ENCODE measurements around the gene RCAN2.
"Not testable (repeated sequence)": the region's sequence is repeated elsewhere in the genome, so short reads cannot be mapped to it uniquely, and the experiment has no call there.

RCAN2 gene

GRCh38 chr6:46393940-46394337 is 97.3 kb downstream of the RCAN2 start:
- no peaks in the 10 kb centered on the region for H3K9me3 Mint-ChIP-seq (ENCODE audit: low read depth)
- no peaks in the 10 kb centered on the region for H3K36me3 Mint-ChIP-seq
- H3K4me3 Mint-ChIP-seq = no peak overlapping the region
- H3K27ac Mint-ChIP-seq = no peak overlapping the region
- peaks cover 4% of the 10 kb centered on the region for H3K27me3 Mint-ChIP-seq
- H3K4me1 Mint-ChIP-seq (ENCODE audit: low read depth) = no peaks in the 10 kb centered on the region

DNA sequence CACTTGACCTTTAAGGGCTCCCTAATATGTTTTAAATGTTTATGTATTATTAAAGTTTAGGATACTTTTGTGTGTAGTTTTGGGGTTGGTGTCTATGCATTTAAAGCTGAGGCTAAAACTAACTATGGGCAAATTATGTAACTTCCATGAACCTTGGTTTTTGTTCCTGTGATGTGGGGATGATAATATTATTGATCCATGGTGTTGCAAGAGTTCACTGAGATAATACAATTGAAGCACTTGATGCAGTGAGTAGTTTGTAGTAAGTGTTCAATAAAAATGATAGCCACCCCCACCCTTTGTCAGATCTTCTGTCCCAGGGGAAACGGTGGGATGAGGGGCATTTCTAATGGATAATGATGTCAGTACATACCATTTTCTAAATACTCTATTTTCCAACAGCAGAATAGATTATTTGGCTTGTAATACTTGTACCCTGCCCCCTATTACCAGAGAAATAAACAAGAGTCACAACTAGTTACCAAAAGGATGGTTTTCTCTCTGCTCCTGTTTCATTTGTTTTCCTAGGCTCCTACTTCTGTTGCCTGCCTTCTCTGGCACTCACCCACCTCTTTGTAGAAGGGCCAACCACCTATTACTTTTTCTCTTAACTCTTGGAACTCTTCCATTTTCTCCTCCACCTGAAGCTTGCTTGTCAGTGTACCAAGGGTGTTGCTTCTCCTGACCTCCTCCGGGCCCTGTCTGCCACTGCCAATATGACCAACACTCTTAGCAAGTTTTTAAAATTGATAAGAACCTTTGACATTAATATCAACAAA is 97.9 kb downstream of the RCAN2 start:
- Mint-ChIP-seq H3K4me3 (no peak overlapping the region), H3K27ac (no peak overlapping the region), H3K9me3 (ENCODE audit: low read depth) (no peaks in the 10 kb centered on the region), H3K36me3 (no peaks in the 10 kb centered on the region), H3K4me1 (ENCODE audit: low read depth) (no peaks in the 10 kb centered on the region), H3K27me3 (peaks cover 4% of the 10 kb centered on the region)

- H3K9me3 Mint-ChIP-seq (ENCODE audit: low read depth) = no peaks in the 10 kb centered on the region
- no peaks in the 10 kb centered on the region for H3K36me3 Mint-ChIP-seq
- H3K27me3 Mint-ChIP-seq = peaks cover 4% of the 10 kb centered on the region
- no peaks in the 10 kb centered on the region for H3K4me1 Mint-ChIP-seq (ENCODE audit: low read depth)
- H3K4me3 Mint-ChIP-seq = no peak overlapping the region
- H3K27ac Mint-ChIP-seq = no peak overlapping the region
These were observed 99.0 kb downstream of the RCAN2 start for GRCh38 chr6:46392294-46392693.

- H3K9me3 Mint-ChIP-seq (ENCODE audit: low read depth) = no peaks in the 10 kb centered on the region
- H3K36me3 Mint-ChIP-seq = no peaks in the 10 kb centered on the region
- no peak overlapping the region for H3K4me3 Mint-ChIP-seq
- H3K27me3 Mint-ChIP-seq = peaks cover 4% of the 10 kb centered on the region
- no peak overlapping the region for H3K27ac Mint-ChIP-seq
- no peaks in the 10 kb centered on the region for H3K4me1 Mint-ChIP-seq (ENCODE audit: low read depth)
These were observed 100.9 kb downstream of the RCAN2 start for GRCh38 chr6:46390153-46390876.

DNA sequence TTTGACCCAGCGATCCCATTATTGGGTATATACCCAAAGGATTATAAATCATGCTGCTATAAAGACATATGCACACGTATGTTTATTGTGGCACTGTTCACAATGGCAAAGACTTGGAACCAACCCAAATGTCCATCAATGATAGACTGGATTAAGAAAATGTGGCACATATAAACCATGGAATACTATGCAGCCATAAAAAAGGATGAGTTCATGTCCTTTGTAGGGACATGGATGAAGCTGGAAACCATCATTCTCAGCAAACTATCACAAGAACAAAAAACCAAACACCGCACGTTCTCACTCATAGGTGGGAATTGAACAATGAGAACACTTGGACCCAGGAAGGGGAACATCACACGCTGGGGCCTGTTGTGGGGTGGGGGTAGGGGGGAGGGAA is 103.5 kb downstream of the RCAN2 start:
- H3K4me3 Mint-ChIP-seq; H3K4me1 Mint-ChIP-seq (ENCODE audit: low read depth); H3K27ac Mint-ChIP-seq; H3K36me3 Mint-ChIP-seq; H3K9me3 Mint-ChIP-seq (ENCODE audit: low read depth): not testable (repeated sequence)
- H3K27me3 Mint-ChIP-seq = peaks cover 18% of the 10 kb centered on the region

- Mint-ChIP-seq H3K36me3 (no peaks in the 10 kb centered on the region), H3K27me3 (peaks cover 20% of the 10 kb centered on the region), H3K9me3 (ENCODE audit: low read depth) (no peaks in the 10 kb centered on the region), H3K4me3 (no peak overlapping the region), H3K4me1 (ENCODE audit: low read depth) (no peaks in the 10 kb centered on the region), H3K27ac (no peak overlapping the region)
These were observed 109.7 kb downstream of the RCAN2 start for GRCh38 chr6:46381579-46381978.

GRCh38 chr6:46381057-46381456 is 110.2 kb downstream of the RCAN2 start:
- Mint-ChIP-seq H3K27me3 (peaks cover 20% of the 10 kb centered on the region), H3K9me3 (ENCODE audit: low read depth) (no peaks in the 10 kb centered on the region), H3K36me3 (no peaks in the 10 kb centered on the region), H3K27ac (no peak overlapping the region), H3K4me3 (no peak overlapping the region), H3K4me1 (ENCODE audit: low read depth) (no peaks in the 10 kb centered on the region)

- H3K9me3 Mint-ChIP-seq (ENCODE audit: low read depth) = no peaks in the 10 kb centered on the region
- no peak overlapping the region for H3K4me3 Mint-ChIP-seq
- H3K36me3 Mint-ChIP-seq = no peaks in the 10 kb centered on the region
- no peak overlapping the region for H3K27ac Mint-ChIP-seq
- H3K4me1 Mint-ChIP-seq (ENCODE audit: low read depth) = no peaks in the 10 kb centered on the region
- peaks cover 20% of the 10 kb centered on the region for H3K27me3 Mint-ChIP-seq
These were observed 111.0 kb downstream of the RCAN2 start for GRCh38 chr6:46380152-46380807.

DNA sequence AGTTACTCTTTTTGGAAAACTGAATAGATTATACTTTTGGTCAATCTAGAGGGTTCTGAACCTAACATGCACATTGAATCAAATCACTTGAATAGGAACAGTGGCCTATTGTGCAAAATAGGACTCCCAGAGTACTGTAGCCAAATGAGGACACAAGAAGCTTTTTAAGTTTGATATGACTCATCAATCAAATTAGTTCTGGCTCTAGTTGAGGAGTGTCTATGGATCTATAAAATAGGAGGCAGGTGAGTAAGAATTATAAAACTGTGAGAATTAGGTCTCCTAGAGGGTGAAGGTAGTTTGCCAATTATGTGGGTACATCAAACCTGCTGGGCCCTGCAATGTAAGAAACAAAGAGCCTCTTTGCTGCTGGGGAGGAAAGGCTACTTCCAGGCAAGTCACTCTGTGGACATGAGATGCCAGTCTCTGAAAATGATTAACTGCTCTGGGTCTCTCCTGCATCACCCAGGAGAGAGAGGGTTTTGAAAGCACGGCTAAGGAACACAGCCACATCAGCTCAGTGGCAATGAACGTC is 112.3 kb downstream of the RCAN2 start:
- no peaks in the 10 kb centered on the region for H3K4me1 Mint-ChIP-seq (ENCODE audit: low read depth)

DNA sequence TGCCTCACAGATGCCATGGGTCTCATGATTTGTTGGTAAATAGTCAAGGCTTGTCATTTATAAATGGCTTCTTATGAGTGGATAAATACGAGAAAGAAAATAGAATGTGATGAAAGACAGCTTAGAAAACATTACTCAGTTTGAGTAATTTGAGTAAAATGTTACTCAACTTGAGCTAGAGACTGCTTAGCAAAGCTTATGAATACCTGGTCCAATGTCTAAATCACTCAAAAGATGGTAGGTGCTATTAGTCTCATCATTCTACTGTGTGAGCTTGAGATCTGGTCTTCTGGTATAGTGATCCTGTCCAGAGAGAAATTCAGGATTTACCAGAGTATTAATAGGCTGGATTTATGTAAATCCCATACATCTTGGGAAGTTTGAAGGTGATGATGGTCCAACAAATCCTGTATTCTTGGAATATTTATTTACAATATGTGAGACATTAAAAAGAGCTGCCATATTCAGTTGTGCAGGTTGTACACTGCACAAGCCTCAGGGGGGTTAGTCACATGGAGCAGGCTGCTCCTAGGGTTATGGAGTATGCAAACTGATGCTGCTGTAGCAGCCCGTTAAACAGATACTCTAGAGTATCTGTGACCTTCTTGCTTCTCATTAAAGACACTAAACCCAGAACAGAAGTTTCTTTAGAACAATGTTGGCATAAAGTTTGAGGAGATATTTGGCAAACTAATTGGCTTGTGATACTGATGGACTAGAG is 112.9 kb downstream of the RCAN2 start:
- Mint-ChIP-seq H3K27ac (no peak overlapping the region), H3K9me3 (ENCODE audit: low read depth) (no peaks in the 10 kb centered on the region), H3K27me3 (peaks cover 8% of the 10 kb centered on the region), H3K4me3 (no peak overlapping the region), H3K36me3 (no peaks in the 10 kb centered on the region), H3K4me1 (ENCODE audit: low read depth) (no peaks in the 10 kb centered on the region)

More for the DNA sequence above, 112.3 kb downstream of the RCAN2 start:
- no peaks in the 10 kb centered on the region for H3K36me3 Mint-ChIP-seq
- H3K27me3 Mint-ChIP-seq = peaks cover 10% of the 10 kb centered on the region
- no peak overlapping the region for H3K27ac Mint-ChIP-seq
- H3K4me3 Mint-ChIP-seq = no peak overlapping the region
- H3K9me3 Mint-ChIP-seq (ENCODE audit: low read depth) = no peaks in the 10 kb centered on the region

- no peaks in the 10 kb centered on the region for H3K4me1 Mint-ChIP-seq (ENCODE audit: low read depth)
- H3K27ac Mint-ChIP-seq = no peak overlapping the region
- peaks cover 4% of the 10 kb centered on the region for H3K27me3 Mint-ChIP-seq
- no peaks in the 10 kb centered on the region for H3K36me3 Mint-ChIP-seq
- H3K9me3 Mint-ChIP-seq (ENCODE audit: low read depth) = no peaks in the 10 kb centered on the region
- H3K4me3 Mint-ChIP-seq = no peak overlapping the region
These were observed 114.0 kb downstream of the RCAN2 start for GRCh38 chr6:46377209-46377608.

GRCh38 chr6:46376562-46377061 is 114.6 kb downstream of the RCAN2 start:
- Mint-ChIP-seq H3K27ac (no peak overlapping the region), H3K4me1 (ENCODE audit: low read depth) (no peaks in the 10 kb centered on the region), H3K36me3 (no peaks in the 10 kb centered on the region), H3K27me3 (peaks cover 4% of the 10 kb centered on the region), H3K4me3 (no peak overlapping the region), H3K9me3 (ENCODE audit: low read depth) (no peaks in the 10 kb centered on the region)

DNA sequence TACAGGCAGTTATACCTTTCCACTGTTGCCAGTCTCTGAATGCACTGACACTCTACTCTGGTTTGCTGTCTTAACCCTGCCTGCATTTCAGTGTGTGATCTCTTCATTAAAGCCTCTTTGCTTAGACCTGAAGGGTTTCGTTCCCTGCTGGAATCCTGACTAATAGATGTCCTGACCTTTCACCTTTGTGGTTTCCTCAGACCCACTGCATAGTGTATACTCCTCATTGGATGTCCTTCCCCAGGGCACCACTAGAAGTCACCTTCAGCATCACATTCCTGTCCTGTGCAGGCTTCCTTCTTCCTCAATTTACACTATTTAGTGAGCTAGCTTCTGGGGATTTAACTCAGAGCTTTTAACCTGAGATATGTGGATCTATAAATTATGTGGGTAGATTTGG is 120.6 kb downstream of the RCAN2 start:
- Mint-ChIP-seq H3K36me3 (no peaks in the 10 kb centered on the region), H3K4me3 (no peak overlapping the region), H3K4me1 (ENCODE audit: low read depth) (no peaks in the 10 kb centered on the region), H3K9me3 (ENCODE audit: low read depth) (no peaks in the 10 kb centered on the region), H3K27me3 (no peaks in the 10 kb centered on the region), H3K27ac (no peak overlapping the region)

DNA sequence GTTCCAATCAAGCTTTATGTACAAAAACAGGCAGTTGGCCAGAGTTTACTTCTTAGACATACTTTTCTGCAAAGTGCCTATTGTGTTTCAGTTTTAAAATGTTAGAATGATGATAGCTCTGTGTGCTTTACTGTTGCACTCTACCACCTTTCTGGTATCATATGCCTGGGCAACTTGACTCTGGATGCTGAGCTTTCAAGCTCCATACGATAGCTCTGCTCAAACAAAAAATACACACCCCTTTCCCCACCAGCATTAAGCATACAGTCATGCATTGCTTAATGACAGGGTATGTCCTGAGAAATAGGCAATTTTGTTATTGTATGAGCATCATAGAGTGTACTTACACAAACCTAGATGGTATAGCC is 123.1 kb downstream of the RCAN2 start:
- Mint-ChIP-seq H3K27me3 (peaks cover 3% of the 10 kb centered on the region), H3K9me3 (ENCODE audit: low read depth) (no peaks in the 10 kb centered on the region), H3K4me1 (ENCODE audit: low read depth) (no peaks in the 10 kb centered on the region), H3K27ac (no peak overlapping the region), H3K4me3 (no peak overlapping the region), H3K36me3 (no peaks in the 10 kb centered on the region)

Measured in activated naive CD8-positive, alpha-beta T cell (primary cell).